HG03432 (cell line): ENCODE measurements around the gene GBA2.

Source experiments
- ATAC-seq: cut with Tn5 transposase; IDR thresholded peaks from one replicate; pipeline ENCODE4 v1.9.1; 2021; ENCODE audit warnings: mild to moderate bottlenecking, moderate library complexity; ENCODE audit not compliant: unreplicated experiment

The GBA2 gene

GRCh38 chr9:35718721-35719511 is 30.1 kb downstream of the GBA2 start:
- no peak for ATAC-seq

GRCh38 chr9:35717132-35717870 is 31.7 kb downstream of the GBA2 start:
- ATAC-seq = no peak

- no peak for ATAC-seq
Observed at GRCh38 chr9:35716230-35716629, 32.8 kb downstream of the GBA2 start.

- no peak for ATAC-seq
Observed at GRCh38 chr9:35714579-35715252, 34.3 kb downstream of the GBA2 start.

GRCh38 chr9:35714123-35714522 is 34.9 kb downstream of the GBA2 start:
- no peak for ATAC-seq

- no peak for ATAC-seq
Observed at GRCh38 chr9:35713578-35713977, 35.5 kb downstream of the GBA2 start.

GRCh38 chr9:35712762-35713400 is 36.1 kb downstream of the GBA2 start:
- no peak for ATAC-seq

GRCh38 chr9:35711501-35712428 is 37.3 kb downstream of the GBA2 start:
- no peak for ATAC-seq

- ATAC-seq = no peak
Observed at GRCh38 chr9:35710818-35711500, 38.1 kb downstream of the GBA2 start.

GRCh38 chr9:35708146-35708545 is 40.9 kb downstream of the GBA2 start:
- no peak for ATAC-seq

GRCh38 chr9:35706951-35707350 is 42.1 kb downstream of the GBA2 start:
- ATAC-seq = no peak

GRCh38 chr9:35705836-35706430 is 43.1 kb downstream of the GBA2 start:
- no peak for ATAC-seq

GRCh38 chr9:35705372-35705771 is 43.7 kb downstream of the GBA2 start:
- no peak for ATAC-seq

GRCh38 chr9:35703906-35704672 is 44.9 kb downstream of the GBA2 start:
- ATAC-seq = no peak

GRCh38 chr9:35702696-35703095 is 46.3 kb downstream of the GBA2 start:
- ATAC-seq = no peak

- ATAC-seq = no peak
Observed at GRCh38 chr9:35700942-35701341, 48.1 kb downstream of the GBA2 start.

GRCh38 chr9:35700031-35700430 is 49.0 kb downstream of the GBA2 start:
- ATAC-seq = no peak

- no peak for ATAC-seq
Observed at GRCh38 chr9:35698231-35698630, 50.8 kb downstream of the GBA2 start.
